RWPE2 (cell line): ENCODE measurements around the gene ARRB2.

ENCODE experiments used
- ATAC-seq: fragments of 200-7000 bp; cut with Tn5 transposase; 3 replicates; pipeline ENCODE4 v1.9.1; 2021; ENCODE audit warnings: low read depth
- DNase-seq: peaks from one replicate; pipeline ENCODE4 v3.0.0-alpha.2; 2020; ENCODE audit warnings: low spot score
- H3K27ac ChIP-seq: fragments of 450-650 bp; 2 replicates; pipeline ENCODE4 v1.5.1; 2017; ENCODE audit warnings: mild to moderate bottlenecking; ENCODE audit not compliant: poor library complexity, severe bottlenecking
- H3K27me3 ChIP-seq: fragments of 250-450 bp; sonication (Bioruptor Pico); 2 replicates; pipeline ENCODE4 v1.5.1; 2021; ENCODE audit warnings: mild to moderate bottlenecking, moderate library complexity; ENCODE audit not compliant: insufficient read depth, poor library complexity, severe bottlenecking
- H3K36me3 ChIP-seq: fragments of 250-450 bp; sonication (Bioruptor Pico); 2 replicates; pipeline ENCODE4 v1.5.1; 2020; ENCODE audit warnings: low read depth, mild to moderate bottlenecking, moderate library complexity
- H3K4me1 ChIP-seq: fragments of 250-450 bp; sonication (Bioruptor Pico); 2 replicates; pipeline ENCODE4 v1.5.1; 2021; ENCODE audit warnings: mild to moderate bottlenecking, moderate library complexity; ENCODE audit not compliant: insufficient read depth, poor library complexity, severe bottlenecking
- H3K4me3 ChIP-seq: fragments of 250-450 bp; sonication (Bioruptor Pico); 2 replicates; pipeline ENCODE4 v1.5.1; 2021; ENCODE audit warnings: mild to moderate bottlenecking, moderate library complexity; ENCODE audit not compliant: severe bottlenecking
- H3K9me3 ChIP-seq: fragments of 250-450 bp; sonication (Bioruptor Pico); 2 replicates; pipeline ENCODE4 v1.5.1; 2021; ENCODE audit warnings: mild to moderate bottlenecking, moderate library complexity; ENCODE audit not compliant: severe bottlenecking
- CTCF ChIP-seq: fragments of 450-650 bp; IDR thresholded peaks from one replicate; pipeline ENCODE4 v1.5.1; 2017; ENCODE audit warnings: mild to moderate bottlenecking, moderate library complexity; ENCODE audit not compliant: poor library complexity, severe bottlenecking

The ARRB2 gene

GRCh38 chr17:4740584-4740983, 30.2 kb downstream of the ARRB2 start:
- no peaks in the 10 kb centered on the region for H3K9me3 ChIP-seq
- H3K36me3 ChIP-seq, result no peaks in the 10 kb centered on the region
- no peak for TF ChIP-seq CTCF
- DNase-seq (no peak), ATAC-seq (no peak)
- H3K4me3 ChIP-seq, result no peak overlapping the region
- H3K27me3 ChIP-seq, result no peaks in the 10 kb centered on the region
- no peak overlapping the region for H3K27ac ChIP-seq
- H3K4me1 ChIP-seq, result no peaks in the 10 kb centered on the region

- no peak for ATAC-seq
- Histone ChIP-seq H3K9me3 (no peaks in the 10 kb centered on the region), H3K4me3 (no peak overlapping the region), H3K27ac (no peak overlapping the region), H3K27me3 (no peaks in the 10 kb centered on the region), H3K4me1 (no peaks in the 10 kb centered on the region), H3K36me3 (no peaks in the 10 kb centered on the region)
- DNase-seq, result no peak
- TF ChIP-seq CTCF, result no peak
These were observed 31.1 kb downstream of the ARRB2 start for GRCh38 chr17:4741544-4741943.

GRCh38 chr17:4742133-4742532, 31.7 kb downstream of the ARRB2 start:
- no peak for DNase-seq
- no peaks in the 10 kb centered on the region for H3K9me3 ChIP-seq
- no peaks in the 10 kb centered on the region for H3K27me3 ChIP-seq
- H3K36me3 ChIP-seq, result no peaks in the 10 kb centered on the region
- no peaks in the 10 kb centered on the region for H3K4me1 ChIP-seq
- no peak for TF ChIP-seq CTCF
- no peak for ATAC-seq
- H3K27ac ChIP-seq, result no peak overlapping the region
- H3K4me3 ChIP-seq, result no peak overlapping the region

- no peak for ATAC-seq
- Histone ChIP-seq H3K36me3 (no peaks in the 10 kb centered on the region), H3K27me3 (no peaks in the 10 kb centered on the region), H3K4me1 (no peaks in the 10 kb centered on the region), H3K9me3 (no peaks in the 10 kb centered on the region), H3K4me3 (no peak overlapping the region), H3K27ac (no peak overlapping the region)
- DNase-seq, result no peak
- TF ChIP-seq CTCF, result no peak
These were observed 32.2 kb downstream of the ARRB2 start for GRCh38 chr17:4742629-4743028.

- TF ChIP-seq CTCF, result no peak
- H3K27ac ChIP-seq, result no peak overlapping the region
- no peaks in the 10 kb centered on the region for H3K36me3 ChIP-seq
- no peak for ATAC-seq
- no peaks in the 10 kb centered on the region for H3K9me3 ChIP-seq
- H3K4me1 ChIP-seq, result no peaks in the 10 kb centered on the region
- H3K27me3 ChIP-seq, result no peaks in the 10 kb centered on the region
- no peak for DNase-seq
- no peak overlapping the region for H3K4me3 ChIP-seq
These were observed 32.8 kb downstream of the ARRB2 start for GRCh38 chr17:4743216-4743615.
